Activated CD4-positive, alpha-beta T cell treated with anti-CD3 and anti-CD28 coated beads, Interleukin-2, amount 50 U/mL, for 16 hours (primary cell): ENCODE measurements around the gene SAMD4A.

ENCODE experiments used
- DNase-seq: peaks from one replicate; pipeline ENCODE4 v3.0.0-alpha.2; 2020

SAMD4A gene, protein sequence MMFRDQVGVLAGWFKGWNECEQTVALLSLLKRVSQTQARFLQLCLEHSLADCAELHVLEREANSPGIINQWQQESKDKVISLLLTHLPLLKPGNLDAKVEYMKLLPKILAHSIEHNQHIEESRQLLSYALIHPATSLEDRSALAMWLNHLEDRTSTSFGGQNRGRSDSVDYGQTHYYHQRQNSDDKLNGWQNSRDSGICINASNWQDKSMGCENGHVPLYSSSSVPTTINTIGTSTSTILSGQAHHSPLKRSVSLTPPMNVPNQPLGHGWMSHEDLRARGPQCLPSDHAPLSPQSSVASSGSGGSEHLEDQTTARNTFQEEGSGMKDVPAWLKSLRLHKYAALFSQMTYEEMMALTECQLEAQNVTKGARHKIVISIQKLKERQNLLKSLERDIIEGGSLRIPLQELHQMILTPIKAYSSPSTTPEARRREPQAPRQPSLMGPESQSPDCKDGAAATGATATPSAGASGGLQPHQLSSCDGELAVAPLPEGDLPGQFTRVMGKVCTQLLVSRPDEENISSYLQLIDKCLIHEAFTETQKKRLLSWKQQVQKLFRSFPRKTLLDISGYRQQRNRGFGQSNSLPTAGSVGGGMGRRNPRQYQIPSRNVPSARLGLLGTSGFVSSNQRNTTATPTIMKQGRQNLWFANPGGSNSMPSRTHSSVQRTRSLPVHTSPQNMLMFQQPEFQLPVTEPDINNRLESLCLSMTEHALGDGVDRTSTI

DNA sequence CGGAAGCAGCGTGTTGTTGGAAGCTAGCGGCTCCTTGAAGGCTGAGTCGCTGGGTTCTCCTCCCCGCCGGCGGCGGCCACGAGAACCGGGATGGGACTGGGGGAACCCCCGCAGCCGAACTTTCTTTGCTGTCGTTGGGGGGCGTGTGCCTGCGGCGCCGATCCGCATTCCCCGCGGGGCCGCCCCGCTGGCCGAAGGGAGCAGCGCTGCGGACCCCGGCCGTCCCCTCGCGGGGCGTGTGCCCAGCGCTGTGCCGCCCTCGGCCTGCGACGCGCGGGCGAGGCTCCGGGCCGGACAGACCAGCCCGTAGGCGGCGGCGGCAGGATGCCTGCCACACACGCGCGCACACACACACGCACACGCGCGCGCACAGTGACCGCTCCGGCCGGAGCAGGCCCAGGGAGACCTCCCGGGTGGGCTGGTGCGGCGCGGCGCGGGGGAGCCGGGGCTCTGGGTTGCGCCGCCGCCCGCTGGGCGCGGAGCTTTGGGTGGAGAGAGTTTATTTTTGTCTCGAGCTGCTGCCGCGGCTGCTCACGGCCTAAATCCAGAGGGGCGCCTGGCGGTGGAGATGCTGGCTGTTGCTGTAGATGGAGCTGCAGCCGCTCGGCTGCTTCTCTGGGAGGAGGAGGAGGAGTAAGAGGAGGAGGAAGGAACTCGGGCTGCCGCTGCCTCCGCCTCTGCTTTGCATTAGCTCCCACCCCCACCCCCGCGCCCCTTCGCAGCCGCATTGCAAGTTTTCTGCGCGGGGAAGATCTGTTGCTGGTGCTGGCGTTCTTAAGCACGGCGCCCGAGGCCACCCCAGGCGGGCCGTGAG, at the start of gene SAMD4A:
Gene SAMD4A (plus strand): TSS at position 719 of the 814 bp plus-strand sequence. CDS start 789 bp downstream, outside the sequence.
- DNase-seq, result peak; percentile 74

DNA sequence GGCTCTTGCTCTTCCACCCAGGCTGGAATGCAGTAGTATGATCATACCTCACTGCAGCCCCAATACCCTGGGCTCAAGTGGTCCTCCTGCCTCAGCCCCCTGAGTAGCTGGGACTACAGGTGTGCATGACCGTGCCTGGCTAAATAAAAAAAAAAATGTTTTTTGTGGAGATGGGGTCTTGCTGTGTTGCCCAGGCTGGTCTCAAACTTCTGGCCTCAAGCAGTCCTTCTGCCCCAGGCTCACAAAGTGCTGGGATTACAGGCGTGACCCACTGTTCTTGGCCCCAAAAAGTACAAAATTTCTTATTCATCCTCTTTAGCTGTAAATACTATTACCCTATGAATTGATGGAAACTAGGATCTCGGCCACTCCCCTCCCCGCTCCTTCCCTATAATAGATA, 42.5 kb upstream of the SAMD4A start:
- DNase-seq, result no peak

DNA sequence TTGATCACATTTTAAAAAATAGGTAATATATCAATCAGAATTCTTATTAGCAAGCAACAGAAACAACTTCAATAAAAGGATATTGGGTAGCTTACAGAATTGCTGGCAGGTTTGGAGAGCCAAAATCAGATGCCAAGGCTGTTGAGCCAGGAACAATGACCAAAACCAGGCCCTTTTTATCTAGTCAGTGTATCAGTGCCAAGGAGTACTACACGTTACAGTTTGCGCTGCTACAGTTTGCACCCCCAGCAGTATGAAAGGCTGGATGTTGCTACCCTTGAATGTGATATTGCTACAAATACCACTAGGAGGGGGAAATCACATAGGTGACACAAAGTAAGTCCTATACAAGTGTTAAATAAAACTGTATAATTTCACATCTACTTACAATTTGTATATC, 38.0 kb upstream of the SAMD4A start:
- no peak for DNase-seq

DNA sequence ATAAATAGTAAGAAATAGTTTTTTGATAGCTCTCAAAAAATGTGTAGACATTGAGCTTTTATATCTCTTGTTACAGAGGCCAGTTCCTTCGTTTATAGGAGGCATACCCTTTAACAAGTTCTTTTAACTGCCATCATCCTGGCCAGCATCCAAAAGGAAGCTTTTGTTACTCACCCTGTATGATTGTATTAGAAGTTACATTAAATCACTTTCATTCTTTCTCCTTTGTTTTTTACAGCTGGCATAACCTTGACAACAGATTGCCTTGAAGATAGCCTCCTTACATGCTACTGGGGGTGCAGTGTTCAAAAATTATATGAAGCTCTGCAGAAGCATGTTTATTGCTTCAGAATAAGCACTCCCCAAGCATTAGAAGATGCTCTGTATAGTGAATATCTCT, 37.1 kb upstream of the SAMD4A start:
- no peak for DNase-seq

DNA sequence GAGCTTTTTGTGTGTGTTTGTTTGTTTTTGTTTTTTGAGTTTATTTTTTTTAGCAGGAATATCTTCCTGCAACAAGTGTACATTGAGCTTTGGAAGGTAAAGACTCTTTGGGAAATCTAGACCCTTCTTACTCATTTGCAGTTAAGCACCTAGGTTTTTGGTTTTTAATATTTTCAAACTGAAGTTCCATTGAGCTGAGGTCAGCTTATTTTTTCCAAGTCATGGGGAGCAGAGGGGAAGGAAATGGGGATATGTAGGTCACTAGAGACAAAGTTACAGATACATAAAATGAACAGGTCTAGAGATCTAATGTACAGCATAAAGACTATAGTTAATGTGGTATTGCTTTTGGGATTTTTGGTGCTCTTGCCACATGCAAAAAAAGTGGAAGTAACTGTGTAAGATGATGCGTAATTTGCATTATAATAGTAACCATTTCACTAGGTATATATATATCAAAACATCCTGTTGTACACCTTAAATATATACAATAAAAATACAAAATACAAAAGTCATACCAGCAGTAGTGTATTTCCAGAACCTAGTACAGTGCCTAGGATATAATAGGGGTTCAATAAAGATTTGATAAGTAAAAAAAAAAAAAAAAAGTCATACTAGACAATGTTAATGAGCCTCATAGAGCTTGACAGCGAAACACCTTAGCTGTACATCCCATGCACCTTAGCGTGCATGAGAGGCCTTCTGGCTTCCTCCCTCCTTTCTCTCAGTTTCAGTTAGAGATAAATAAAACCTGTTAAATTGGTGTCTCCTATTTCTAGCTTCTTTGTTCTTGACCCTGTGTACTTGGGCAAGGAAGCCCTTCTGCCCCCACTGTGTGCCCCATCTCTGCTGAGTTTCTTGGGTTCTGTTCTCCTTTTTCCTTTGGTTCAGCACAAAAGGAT, 34.6 kb upstream of the SAMD4A start:
- DNase-seq, result no peak

DNA sequence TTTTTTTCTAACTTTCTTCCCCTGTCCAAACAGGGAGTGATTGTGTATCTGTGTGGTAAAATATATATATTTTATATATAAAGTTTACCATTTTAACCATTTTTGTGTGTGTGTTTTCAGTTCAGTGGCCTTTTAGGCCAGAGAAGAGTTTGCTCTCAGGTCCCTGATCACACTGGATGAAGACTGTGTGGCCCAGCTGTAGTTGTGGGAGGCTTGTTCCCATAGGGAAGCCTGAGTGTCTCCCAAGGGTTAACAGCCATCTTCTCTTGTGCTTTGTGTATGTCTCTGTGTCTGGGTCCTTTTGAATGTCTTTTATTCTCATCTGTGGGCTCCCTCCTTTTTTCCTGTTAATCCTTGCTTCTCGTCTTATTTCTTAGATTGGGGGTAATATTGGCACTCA, 33.8 kb upstream of the SAMD4A start:
- DNase-seq, result no peak

DNA sequence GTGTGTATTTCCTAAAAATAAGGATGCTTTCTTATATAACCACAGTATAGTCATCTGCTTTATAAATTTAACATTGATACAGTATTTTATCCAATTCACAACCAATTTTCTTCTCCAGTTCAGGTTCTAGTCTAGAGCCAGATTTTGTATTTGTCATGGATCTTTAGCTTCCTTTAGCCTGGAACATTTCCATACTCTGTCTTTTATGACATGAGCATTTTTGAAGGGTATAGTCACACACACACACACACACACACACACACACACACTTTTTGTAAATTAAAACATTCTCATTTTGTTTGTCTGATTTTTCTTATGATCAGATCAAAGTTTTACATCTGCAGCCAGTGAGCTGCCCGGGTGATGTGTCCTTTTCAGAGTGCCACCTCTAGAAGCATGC, 31.8 kb upstream of the SAMD4A start:
- no peak for DNase-seq

DNA sequence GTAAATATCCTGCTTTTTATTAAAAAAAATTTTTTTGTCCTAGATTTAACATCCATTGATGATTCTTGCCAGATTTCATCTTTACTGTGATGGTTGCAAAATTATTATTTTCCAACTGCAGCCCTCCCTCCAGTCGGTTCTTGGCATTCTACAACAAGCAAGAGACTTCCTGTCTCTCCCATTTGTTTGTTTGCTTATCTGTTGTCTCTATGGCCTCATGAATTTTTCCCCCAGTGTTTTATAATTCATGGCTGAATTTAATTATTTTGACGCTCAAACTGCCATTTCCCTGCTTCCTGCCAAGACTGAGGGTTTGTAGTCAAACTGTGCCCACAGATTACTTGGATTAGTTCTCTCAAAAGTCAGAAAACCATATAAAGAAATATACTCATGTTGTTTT, 31.3 kb upstream of the SAMD4A start:
- DNase-seq, result no peak

DNA sequence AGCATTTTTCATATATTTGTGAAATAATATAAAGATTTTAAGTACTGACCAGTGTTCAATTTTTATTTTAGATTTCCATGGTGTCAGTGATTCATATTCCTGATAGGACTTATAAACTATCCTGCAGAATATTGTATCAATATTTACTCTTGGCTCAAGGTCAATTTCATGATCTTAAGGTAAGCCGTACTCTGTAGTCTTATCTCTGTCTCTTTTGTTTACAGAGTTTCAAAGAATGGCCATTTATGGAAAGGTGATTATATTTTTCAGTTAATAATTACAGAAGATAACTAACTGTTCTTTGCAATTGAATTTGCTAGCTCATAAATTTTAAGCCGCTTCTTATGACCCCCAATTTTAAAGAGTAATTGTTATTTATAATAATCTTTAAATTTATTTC, 29.3 kb upstream of the SAMD4A start:
- DNase-seq, result no peak

DNA sequence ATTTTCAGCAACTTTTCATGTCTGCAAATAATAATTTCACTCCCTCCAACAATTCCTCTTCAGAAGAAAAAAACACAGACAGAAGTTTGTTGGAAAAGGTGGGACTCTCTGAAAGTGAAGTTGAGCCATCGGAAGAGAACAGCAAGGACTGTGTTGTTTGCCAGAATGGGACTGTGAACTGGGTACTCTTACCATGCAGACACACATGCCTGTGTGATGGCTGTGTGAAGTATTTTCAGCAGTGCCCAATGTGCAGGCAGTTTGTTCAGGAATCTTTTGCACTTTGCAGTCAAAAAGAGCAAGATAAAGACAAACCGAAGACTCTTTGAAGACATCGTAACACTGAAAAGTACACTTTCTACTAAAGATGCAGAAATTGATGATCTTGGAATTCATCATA, 28.9 kb upstream of the SAMD4A start:
- no peak for DNase-seq

DNA sequence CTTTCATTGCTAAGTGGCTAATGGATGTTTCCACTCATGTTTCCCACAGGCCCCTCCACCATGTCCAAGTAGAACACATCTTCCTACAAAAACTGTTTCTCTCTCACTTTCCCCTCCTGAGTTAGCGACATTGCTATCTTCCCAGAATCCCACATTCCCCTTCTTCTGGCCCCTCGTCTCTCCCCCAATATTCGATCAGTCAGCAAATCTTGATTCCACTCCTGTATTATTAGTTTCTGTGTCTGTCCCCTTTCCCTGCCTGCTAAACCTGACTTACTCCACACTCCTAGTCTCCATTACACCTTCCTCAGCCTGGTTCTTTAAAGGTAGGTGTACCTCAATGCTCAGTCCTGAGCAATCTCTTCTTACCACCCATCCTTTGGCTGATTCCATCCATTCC, 19.3 kb upstream of the SAMD4A start:
- no peak for DNase-seq

DNA sequence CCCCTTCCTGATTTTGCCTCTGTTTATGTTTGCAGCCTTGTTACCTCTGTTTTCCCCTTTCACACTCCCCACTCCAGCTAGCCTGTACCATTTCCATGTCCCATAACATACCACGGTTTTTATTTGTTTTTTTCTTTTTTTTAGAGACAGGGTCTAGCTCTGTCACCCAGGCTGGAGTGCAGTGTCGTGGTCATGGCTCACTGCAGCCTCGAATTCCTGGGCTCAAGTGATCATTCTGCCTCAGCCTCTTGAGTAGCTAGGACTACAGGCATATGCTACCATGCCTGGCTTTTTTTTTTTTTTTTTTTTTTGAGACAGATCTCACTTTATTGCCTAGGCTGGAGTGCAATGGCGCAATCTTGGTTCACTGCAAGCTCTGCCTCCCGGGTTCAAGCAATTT, 18.4 kb upstream of the SAMD4A start:
- DNase-seq, result no peak

DNA sequence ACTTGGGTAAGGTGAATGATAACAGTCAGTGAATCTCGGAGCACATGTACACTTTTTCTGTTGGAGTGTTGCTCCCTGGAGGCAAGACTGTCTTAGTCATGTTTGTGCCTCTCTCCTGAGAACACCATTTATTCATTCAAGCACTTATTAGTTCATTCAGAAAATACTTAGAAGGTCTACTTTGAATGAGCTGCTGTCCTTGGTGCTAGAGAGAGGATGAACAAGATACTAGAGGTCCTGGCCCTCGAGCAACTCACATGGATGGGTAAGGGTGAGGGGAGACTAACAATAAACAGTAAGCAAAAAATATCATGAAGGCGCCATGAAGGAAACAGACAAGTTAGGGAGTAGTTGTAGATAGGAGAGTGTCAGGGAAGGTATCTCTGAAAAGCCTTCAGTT, 17.1 kb upstream of the SAMD4A start:
- no peak for DNase-seq

DNA sequence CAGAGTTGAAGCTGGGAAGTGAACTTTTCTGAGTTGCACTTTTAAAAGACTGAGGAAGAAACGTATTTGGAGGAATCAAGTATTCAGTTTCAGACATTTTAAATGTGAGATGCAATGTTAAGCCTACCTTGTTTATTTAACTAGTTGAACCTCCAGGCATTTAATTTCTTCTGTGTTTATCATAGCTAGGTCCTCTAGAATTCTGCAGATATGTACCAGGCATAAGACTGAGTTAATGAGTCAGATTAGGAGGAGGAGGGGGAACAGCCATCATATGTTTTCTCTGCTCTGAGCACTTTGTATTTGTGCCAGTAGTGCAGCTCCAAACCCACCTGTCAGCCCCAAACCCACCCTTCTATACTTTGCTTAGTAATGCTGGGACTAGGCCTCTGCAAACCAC, 16.4 kb upstream of the SAMD4A start:
- no peak for DNase-seq

DNA sequence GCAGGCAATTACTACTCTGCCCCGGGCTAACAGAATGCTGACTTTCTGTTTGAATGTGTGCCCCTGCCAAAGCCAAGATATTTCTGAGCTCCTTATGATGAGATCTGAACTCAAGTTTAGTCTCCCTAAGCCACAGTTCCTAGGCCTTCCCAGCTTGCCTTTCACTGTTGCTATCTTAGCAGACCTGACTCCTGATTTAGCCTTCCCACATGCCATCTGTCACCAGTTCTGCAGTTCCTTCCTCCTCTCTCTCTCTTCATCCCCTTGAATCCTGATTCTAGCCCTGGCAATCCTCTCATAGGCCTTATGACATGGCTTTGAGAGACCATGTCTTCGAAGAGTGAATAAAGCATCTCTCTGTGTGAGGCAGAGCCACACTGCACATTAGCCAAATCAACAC, 12.5 kb upstream of the SAMD4A start:
- DNase-seq, result no peak

DNA sequence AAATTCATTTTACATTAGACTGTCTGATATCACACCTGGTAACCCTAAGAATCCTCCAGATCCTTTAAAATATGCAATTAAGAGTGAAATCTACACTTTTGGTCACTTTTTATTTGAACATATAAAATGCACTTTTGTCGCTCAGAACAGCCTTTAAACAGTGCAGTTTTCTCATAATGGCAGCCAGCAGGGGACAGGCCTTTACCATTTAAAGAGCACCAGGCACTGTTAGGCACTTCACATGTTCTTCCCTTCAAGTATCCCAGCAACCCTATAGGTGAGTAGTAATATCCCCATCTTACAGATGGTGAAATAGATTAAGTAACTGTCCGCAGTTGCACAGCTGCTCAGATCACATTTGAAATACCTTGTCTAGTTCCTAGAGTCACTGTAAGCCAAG, 11.3 kb upstream of the SAMD4A start:
- no peak for DNase-seq

DNA sequence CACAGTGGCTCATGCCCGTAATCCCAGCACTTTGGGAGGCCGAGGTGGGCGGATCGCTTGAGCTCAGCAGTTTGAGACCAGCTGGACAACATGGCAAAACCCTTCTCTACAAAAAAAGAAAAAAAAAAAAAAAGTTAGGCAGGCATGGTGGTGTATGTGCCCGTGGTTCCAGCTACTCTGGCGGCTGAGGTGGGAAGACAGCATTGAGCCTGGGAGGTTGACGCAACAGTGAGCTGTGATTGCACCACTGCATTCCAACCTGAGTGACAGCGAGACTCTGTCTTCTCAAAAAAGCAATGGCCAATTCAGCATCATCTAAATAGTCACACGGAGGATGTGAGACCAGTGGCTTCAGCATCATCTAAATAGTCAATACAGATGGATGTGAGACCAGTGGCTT, 10.4 kb upstream of the SAMD4A start:
- no peak for DNase-seq

DNA sequence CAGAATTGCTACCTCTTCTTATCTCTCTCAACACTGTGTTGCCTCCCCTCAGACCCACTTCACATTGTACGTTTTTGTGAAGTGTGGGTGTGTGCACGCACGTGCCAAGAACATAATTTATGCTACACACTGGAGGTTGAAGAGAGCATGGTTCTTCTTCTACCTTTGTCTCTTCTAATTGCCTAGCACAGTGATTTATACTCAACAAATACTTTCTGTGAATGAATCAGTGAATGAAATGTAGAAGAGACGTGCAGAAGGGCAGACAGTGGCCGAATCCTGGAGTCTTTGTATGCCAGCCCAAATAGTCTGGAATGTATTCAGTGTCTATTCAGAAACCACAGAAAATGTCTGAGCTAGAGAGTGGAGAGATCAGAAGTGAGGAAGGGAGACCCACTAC, 4.6 kb upstream of the SAMD4A start:
- no peak for DNase-seq

DNA sequence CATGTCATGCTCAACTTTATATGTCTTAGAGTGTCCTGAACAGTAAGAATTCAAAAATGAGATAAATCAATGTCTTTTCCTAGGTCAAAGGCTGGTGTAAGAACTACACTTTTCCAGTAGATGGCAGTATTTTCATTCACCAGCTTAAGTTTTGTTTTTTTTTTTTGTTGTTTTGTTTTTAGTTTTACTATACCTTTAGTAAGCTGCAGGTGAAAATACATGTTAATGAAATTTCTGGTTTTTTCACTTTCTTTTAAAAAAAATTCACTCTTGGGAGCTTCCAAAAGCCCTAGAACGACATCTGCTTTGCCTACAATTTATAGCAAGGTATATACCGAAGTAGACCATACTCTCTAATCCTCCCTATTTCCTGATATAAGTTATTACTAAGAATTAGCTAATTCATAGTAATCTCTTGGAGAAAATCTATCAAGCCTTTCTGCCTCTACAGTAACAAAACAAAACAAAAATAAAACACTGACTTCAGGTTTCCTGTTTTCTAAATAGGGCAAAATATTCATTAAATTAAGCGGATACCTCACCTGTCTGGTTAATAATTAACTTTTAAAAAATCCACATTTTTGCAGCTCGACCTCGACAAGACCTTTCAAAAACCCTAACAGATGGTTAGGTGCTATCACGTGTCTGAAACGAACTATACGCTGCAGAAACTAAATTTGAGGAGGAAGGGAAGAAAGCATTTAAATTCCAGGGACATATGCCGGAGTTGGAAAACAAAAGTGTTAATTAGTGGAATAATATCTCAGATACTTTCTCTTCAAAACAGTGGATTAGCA, 2.7 kb upstream of the SAMD4A start:
- DNase-seq, result peak; percentile 50

DNA sequence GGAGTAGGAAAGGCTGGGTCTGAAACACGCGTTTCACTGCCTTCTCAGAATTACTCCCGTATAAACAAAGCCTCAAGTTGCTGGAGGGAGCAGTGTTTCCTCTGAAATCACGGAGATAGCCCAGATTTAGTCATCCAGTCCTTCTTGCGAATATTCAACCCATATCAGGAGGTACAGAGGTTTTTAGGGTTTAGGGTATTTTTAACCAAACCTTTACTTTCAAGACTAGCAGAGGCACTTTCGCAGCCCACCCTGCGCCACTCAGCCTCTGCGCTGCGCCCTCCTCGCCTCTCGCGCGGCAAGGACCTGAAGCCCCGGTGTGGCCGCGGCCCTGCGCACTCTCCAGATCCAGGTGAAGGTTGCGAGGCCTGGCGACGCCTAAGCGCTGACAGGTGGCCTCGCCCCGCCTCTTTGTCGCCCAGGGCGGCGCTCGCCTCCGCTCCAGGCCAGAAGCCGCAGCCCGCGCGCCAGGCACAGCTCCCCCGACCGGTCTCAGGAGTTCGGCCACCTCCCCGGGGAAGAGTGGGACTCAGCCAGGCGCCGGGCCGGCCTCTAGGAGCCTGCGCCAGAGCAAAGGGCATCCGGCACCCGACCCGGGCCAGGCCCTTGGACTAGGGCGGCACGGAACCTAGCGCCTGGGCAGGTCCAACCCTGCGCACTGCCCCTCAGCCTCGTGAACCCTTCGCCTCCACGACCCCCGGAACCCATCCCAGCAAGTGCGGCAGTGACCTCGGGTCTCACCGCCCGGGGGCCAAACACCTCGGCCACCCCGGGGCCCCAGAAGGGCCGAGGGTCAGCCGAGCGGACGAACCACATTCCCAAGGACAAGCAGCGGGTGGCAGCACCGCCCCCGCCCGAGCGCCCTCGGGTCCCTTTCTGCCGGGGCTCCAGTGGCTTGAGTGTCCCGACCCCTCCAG, 1.8 kb upstream of the SAMD4A start:
- peak; percentile 51 for DNase-seq
